HCT116 (cell line): ENCODE measurements around the gene PRPS1L1. TPM values are rescaled to one million over a fixed set of nuclear protein-coding genes. Genes with fewer than 3 reads are reported as not detected.

Experiments used
- ATAC-seq: fragments of 200-7000 bp; cut with Tn5 transposase; 2 replicates; pipeline ENCODE4 v1.9.1; 2020; ENCODE audit warnings: mild to moderate bottlenecking, moderate library complexity
- BruUV-seq: library from RNA; stranded (reverse); fragments of 400-500 nt; replicated peaks from 2 replicates; lab custom pipeline; 2021; lab: Mats Ljungman, UMichigan
- CTCF ChIA-PET: fragments of 300-600 bp; sonication (Branson Sonifier 250); formaldehyde crosslinking; loops from one replicate; lab custom pipeline; 2021; ENCODE audit warnings: antibody characterized with exemption; lab: Charles Lee
- POLR2A ChIA-PET: fragments of 300-600, 350-600 bp; sonication (Branson Sonifier 250); formaldehyde crosslinking; loops from one replicate; lab custom pipeline; 2021; ENCODE audit warnings: antibody characterized with exemption; lab: Charles Lee
- RAD21 ChIA-PET, 2 experiments: fragments of 300-600 bp; sonication (Branson Sonifier 250); formaldehyde crosslinking; loops; one replicate each; lab custom pipeline; 2023; ENCODE audit warnings: low total read pairs in 2 of 2; ENCODE audit not compliant: uncharacterized antibody in 2 of 2, unreplicated experiment in 2 of 2, low non-redundant PET in 1 of 2; lab: Charles Lee
- DNase-seq: peaks from one replicate; pipeline ENCODE4 v3.0.0-alpha.2; 2010; ENCODE audit warnings: low read depth, low spot score
- H2AFZ ChIP-seq: fragments of 200-600 bp; shearing (Covaris generic), sonication (generic); 2 replicates; pipeline ENCODE4 v1.6.1; 2017; ENCODE audit warnings: low read depth, mixed run types, mixed read lengths, antibody characterized with exemption, low read length; ENCODE audit not compliant: poor library complexity, severe bottlenecking
- H3K27ac ChIP-seq: 2 replicates; pipeline ENCODE4 v1.5.1; 2012; ENCODE audit warnings: low read depth, low read length
- H3K27me3 ChIP-seq: fragments of 200-600 bp; sonication (generic); 2 replicates; pipeline ENCODE4 v1.6.1; 2016; ENCODE audit warnings: mixed run types, low read length, mixed read lengths; ENCODE audit not compliant: insufficient read depth
- H3K36me3 ChIP-seq, 2 experiments: fragments of 200-500 bp in 1 of 2; fragments of 200-600 bp in 1 of 2; sonication (Bioruptor generic) in 1 of 2; sonication (generic) in 1 of 2; 2 replicates each; pipeline versions ENCODE4 v1.5.1 to v1.6.1; 2014 to 2016; ENCODE audit warnings: low read length in 2 of 2, inconsistent platforms in 1 of 2, mixed read lengths in 1 of 2, mixed run types in 1 of 2; ENCODE audit not compliant: insufficient read depth in 2 of 2, control insufficient read depth in 1 of 2
- H3K4me1 ChIP-seq, 2 experiments: fragments of 200-600 bp in 1 of 2; sonication (generic) in 1 of 2; 2 replicates each; pipeline versions ENCODE4 v1.5.1 to v1.6.1; 2012 to 2017; ENCODE audit warnings: low read length in 2 of 2, inconsistent platforms in 1 of 2, mild to moderate bottlenecking in 1 of 2, mixed read lengths in 1 of 2, mixed run types in 1 of 2, moderate library complexity in 1 of 2; ENCODE audit not compliant: insufficient read depth in 2 of 2, control insufficient read depth in 1 of 2
- H3K4me2 ChIP-seq: fragments of 200-600 bp; sonication (generic); 2 replicates; pipeline ENCODE4 v1.6.1; 2017; ENCODE audit warnings: mixed run types, low read length, mixed read lengths
- H3K4me3 ChIP-seq, 2 experiments: fragments of 200-600 bp in 1 of 2; sonication (generic) in 1 of 2; replicated peaks in 1 of 2; 2 replicates each; pipeline ENCODE4 v1.5.1; 2011 to 2016; ENCODE audit warnings: low read length in 2 of 2, control low read depth in 1 of 2, low read depth in 1 of 2, mild to moderate bottlenecking in 1 of 2, mixed read lengths in 1 of 2, mixed run types in 1 of 2
- H3K79me2 ChIP-seq: fragments of 200-600 bp; sonication (generic); 2 replicates; pipeline ENCODE4 v1.6.1; 2017; ENCODE audit warnings: mild to moderate bottlenecking, mixed run types, low read length, moderate library complexity, mixed read lengths; ENCODE audit not compliant: insufficient read depth
- H3K9ac ChIP-seq: fragments of 200-600 bp; sonication (generic); 2 replicates; pipeline ENCODE4 v1.6.1; 2016; ENCODE audit warnings: low read length, mixed read lengths
- H3K9me2 ChIP-seq: fragments of 200-600 bp; sonication (generic), shearing (Covaris generic); 2 replicates; pipeline ENCODE4 v1.6.1; 2017; ENCODE audit warnings: mixed run types, mild to moderate bottlenecking, moderate library complexity; ENCODE audit not compliant: insufficient read depth
- H3K9me3 ChIP-seq, 2 experiments: fragments of 200-500 bp in 1 of 2; fragments of 200-600 bp in 1 of 2; sonication (Bioruptor generic) in 1 of 2; sonication (generic) in 1 of 2; 2 replicates each; pipeline ENCODE4 v1.6.1; 2014 to 2017; ENCODE audit warnings: low read length in 2 of 2, mixed read lengths in 2 of 2, inconsistent platforms in 1 of 2, low read depth in 1 of 2, mild to moderate bottlenecking in 1 of 2, mixed run types in 1 of 2, moderate library complexity in 1 of 2; ENCODE audit not compliant: control insufficient read depth in 1 of 2, insufficient read depth in 1 of 2
- H4K20me1 ChIP-seq: fragments of 200-600 bp; sonication (generic), shearing (Covaris generic); 2 replicates; pipeline ENCODE4 v1.6.1; 2017; ENCODE audit warnings: mixed run types, mild to moderate bottlenecking, moderate library complexity; ENCODE audit not compliant: insufficient read depth
- CBX3 ChIP-seq: IDR thresholded peaks from 2 replicates; pipeline ENCODE4 v1.6.1; 2012; ENCODE audit warnings: low read depth
- CEBPB ChIP-seq: IDR thresholded peaks from 2 replicates; pipeline ENCODE4 v1.6.1; 2012; ENCODE audit warnings: low read depth
- EGR1 ChIP-seq: IDR thresholded peaks from 2 replicates; pipeline ENCODE4 v1.6.1; 2012; ENCODE audit warnings: low read depth
- ELF1 ChIP-seq: IDR thresholded peaks from 2 replicates; pipeline ENCODE4 v1.6.1; 2012; ENCODE audit warnings: low read depth, borderline replicate concordance
- EZH2 ChIP-seq: fragments of 200-600 bp; sonication (generic); IDR thresholded peaks from 2 replicates; pipeline ENCODE4 v1.6.1; 2017; ENCODE audit warnings: antibody characterized with exemption, mixed run types
- JUND ChIP-seq: IDR thresholded peaks from 2 replicates; pipeline ENCODE4 v1.6.1; 2012
- POLR2A ChIP-seq: IDR thresholded peaks from 2 replicates; pipeline ENCODE4 v1.7.0; 2011; ENCODE audit warnings: borderline replicate concordance; ENCODE audit not compliant: insufficient read depth, insufficient read length; ENCODE audit errors: extremely low read depth
- POLR2AphosphoS5 ChIP-seq: IDR thresholded peaks from 2 replicates; pipeline ENCODE4 v1.6.1; 2011; ENCODE audit warnings: mild to moderate bottlenecking, low read depth, low read length, moderate library complexity
- SIN3A ChIP-seq: IDR thresholded peaks from 2 replicates; pipeline ENCODE4 v1.6.1; 2012; ENCODE audit warnings: low read depth
- YY1 ChIP-seq: IDR thresholded peaks from 2 replicates; pipeline ENCODE4 v1.6.1; 2011; ENCODE audit warnings: low read length, low read depth, moderate library complexity, mild to moderate bottlenecking; ENCODE audit not compliant: insufficient replicate concordance; ENCODE audit errors: extremely low read depth
- ZFX ChIP-seq: fragments of 450-650 bp; IDR thresholded peaks from 2 replicates; pipeline ENCODE4 v1.6.1; 2017
- ZNF274 ChIP-seq: fragments of 200-500 bp; sonication (Bioruptor generic); IDR thresholded peaks from 2 replicates; pipeline ENCODE4 v1.6.1; 2014; ENCODE audit warnings: mild to moderate bottlenecking, low read depth, low read length, inconsistent platforms
- intact Hi-C: fragments of 100-400 bp; cut with micrococcal nuclease; formaldehyde crosslinking; loops from 2 replicates; pipeline ENCODE4 v1.10.0; 2022
- total RNA-seq: library from RNA; stranded (reverse); gene quantifications from one replicate; pipeline ENCODE4 v1.2.1, GENCODE V29; 2021; ENCODE audit not compliant: unreplicated experiment
- TF ChIP-seq, protein P1 (sequence below): IDR thresholded peaks from 2 replicates; pipeline ENCODE4 v1.6.1; 2012; ENCODE audit warnings: low read depth
- TF ChIP-seq, protein P2 (sequence below): IDR thresholded peaks from 2 replicates; pipeline ENCODE4 v1.6.1; 2011; ENCODE audit warnings: mild to moderate bottlenecking, low read length, moderate library complexity; ENCODE audit not compliant: insufficient replicate concordance; ENCODE audit errors: extremely low read depth
- TF ChIP-seq, protein P3 (sequence below), 3 experiments: fragments of 200-600 bp in 1 of 3; sonication (generic) in 1 of 3; IDR thresholded peaks in 2 of 3; conservative IDR thresholded peaks in 1 of 3; 2 replicates each; pipeline ENCODE4 v1.5.1; 2012 to 2017; ENCODE audit warnings: low read depth in 2 of 3, low read length in 2 of 3, antibody characterized with exemption in 1 of 3, borderline replicate concordance in 1 of 3, control low read depth in 1 of 3, mild to moderate bottlenecking in 1 of 3, mixed read lengths in 1 of 3, mixed run types in 1 of 3, moderate library complexity in 1 of 3; ENCODE audit not compliant: insufficient read depth in 1 of 3
- TF ChIP-seq, protein P4 (sequence below): IDR thresholded peaks from 2 replicates; pipeline ENCODE4 v1.6.1; 2012

Gene PRPS1L1
- total RNA-seq, 1 experiment from 2014 or later, result not detected

DNA sequence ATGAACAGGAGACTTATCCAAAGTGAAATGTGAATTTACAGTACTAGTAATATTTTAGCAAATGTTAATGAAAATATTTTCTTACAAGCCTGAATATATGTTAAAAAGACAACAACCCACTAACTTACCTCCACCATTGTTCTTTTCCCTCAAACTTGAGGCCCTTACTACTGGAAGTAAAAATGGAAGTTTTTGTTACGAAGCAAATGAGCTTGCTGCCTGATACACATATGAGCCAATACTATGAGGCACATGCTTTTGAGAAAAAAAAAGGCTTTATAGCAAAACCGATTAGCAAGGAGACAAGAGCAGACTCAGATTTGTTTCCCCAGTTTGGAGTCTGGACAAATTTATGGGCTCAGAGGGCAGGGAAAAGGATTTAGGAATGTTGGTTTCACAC is 29.0 kb downstream of the PRPS1L1 start:
- H4K20me1 ChIP-seq, result no peaks in the 10 kb centered on the region
- H3K9me2 ChIP-seq, result no peaks in the 10 kb centered on the region
- DNase-seq, result no peak
- no peak overlapping the region for H3K27ac ChIP-seq
- no peaks in the 10 kb centered on the region for H3K79me2 ChIP-seq
- H3K9me3 ChIP-seq, result peaks cover 0 to 5% of the 10 kb centered on the region in 2 experiments; a peak in 1 of 4 replicates
- POLR2A ChIA-PET, result no interaction called here
- intact Hi-C loops, result no loop called here
- H3K27me3 ChIP-seq, result no peaks in the 10 kb centered on the region
- no peak overlapping the region for H3K4me2 ChIP-seq
- TF ChIP-seq, protein P1, sequence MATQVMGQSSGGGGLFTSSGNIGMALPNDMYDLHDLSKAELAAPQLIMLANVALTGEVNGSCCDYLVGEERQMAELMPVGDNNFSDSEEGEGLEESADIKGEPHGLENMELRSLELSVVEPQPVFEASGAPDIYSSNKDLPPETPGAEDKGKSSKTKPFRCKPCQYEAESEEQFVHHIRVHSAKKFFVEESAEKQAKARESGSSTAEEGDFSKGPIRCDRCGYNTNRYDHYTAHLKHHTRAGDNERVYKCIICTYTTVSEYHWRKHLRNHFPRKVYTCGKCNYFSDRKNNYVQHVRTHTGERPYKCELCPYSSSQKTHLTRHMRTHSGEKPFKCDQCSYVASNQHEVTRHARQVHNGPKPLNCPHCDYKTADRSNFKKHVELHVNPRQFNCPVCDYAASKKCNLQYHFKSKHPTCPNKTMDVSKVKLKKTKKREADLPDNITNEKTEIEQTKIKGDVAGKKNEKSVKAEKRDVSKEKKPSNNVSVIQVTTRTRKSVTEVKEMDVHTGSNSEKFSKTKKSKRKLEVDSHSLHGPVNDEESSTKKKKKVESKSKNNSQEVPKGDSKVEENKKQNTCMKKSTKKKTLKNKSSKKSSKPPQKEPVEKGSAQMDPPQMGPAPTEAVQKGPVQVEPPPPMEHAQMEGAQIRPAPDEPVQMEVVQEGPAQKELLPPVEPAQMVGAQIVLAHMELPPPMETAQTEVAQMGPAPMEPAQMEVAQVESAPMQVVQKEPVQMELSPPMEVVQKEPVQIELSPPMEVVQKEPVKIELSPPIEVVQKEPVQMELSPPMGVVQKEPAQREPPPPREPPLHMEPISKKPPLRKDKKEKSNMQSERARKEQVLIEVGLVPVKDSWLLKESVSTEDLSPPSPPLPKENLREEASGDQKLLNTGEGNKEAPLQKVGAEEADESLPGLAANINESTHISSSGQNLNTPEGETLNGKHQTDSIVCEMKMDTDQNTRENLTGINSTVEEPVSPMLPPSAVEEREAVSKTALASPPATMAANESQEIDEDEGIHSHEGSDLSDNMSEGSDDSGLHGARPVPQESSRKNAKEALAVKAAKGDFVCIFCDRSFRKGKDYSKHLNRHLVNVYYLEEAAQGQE, result no peak
- TF ChIP-seq, protein P2, sequence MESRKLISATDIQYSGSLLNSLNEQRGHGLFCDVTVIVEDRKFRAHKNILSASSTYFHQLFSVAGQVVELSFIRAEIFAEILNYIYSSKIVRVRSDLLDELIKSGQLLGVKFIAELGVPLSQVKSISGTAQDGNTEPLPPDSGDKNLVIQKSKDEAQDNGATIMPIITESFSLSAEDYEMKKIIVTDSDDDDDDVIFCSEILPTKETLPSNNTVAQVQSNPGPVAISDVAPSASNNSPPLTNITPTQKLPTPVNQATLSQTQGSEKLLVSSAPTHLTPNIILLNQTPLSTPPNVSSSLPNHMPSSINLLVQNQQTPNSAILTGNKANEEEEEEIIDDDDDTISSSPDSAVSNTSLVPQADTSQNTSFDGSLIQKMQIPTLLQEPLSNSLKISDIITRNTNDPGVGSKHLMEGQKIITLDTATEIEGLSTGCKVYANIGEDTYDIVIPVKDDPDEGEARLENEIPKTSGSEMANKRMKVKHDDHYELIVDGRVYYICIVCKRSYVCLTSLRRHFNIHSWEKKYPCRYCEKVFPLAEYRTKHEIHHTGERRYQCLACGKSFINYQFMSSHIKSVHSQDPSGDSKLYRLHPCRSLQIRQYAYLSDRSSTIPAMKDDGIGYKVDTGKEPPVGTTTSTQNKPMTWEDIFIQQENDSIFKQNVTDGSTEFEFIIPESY, result no peak
- TF ChIP-seq ZNF274, result no peak
- no peak for TF ChIP-seq EGR1
- TF ChIP-seq, protein P3, sequence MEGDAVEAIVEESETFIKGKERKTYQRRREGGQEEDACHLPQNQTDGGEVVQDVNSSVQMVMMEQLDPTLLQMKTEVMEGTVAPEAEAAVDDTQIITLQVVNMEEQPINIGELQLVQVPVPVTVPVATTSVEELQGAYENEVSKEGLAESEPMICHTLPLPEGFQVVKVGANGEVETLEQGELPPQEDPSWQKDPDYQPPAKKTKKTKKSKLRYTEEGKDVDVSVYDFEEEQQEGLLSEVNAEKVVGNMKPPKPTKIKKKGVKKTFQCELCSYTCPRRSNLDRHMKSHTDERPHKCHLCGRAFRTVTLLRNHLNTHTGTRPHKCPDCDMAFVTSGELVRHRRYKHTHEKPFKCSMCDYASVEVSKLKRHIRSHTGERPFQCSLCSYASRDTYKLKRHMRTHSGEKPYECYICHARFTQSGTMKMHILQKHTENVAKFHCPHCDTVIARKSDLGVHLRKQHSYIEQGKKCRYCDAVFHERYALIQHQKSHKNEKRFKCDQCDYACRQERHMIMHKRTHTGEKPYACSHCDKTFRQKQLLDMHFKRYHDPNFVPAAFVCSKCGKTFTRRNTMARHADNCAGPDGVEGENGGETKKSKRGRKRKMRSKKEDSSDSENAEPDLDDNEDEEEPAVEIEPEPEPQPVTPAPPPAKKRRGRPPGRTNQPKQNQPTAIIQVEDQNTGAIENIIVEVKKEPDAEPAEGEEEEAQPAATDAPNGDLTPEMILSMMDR (IDR thresholded peaks at IDR 0.05 in 2 of 3, conservative IDR thresholded peaks at IDR 0.05 in 1 of 3; ENCODE audit: borderline replicate concordance in 1 of 3, insufficient read depth in 1 of 3, low read depth in 2 of 3, low read length in 2 of 3), result no peak
- TF ChIP-seq SIN3A, result no peak
- TF ChIP-seq JUND, result no peak
- no peak for TF ChIP-seq ELF1
- no peak for TF ChIP-seq POLR2A
- no peak for TF ChIP-seq CBX3
- TF ChIP-seq, protein P4, sequence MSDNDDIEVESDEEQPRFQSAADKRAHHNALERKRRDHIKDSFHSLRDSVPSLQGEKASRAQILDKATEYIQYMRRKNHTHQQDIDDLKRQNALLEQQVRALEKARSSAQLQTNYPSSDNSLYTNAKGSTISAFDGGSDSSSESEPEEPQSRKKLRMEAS, result no peak
- no peak for TF ChIP-seq YY1
- TF ChIP-seq ZFX, result no peak
- no peak for TF ChIP-seq POLR2AphosphoS5
- no peak for TF ChIP-seq EZH2
- no peak for TF ChIP-seq CEBPB
- no peak for ATAC-seq
- H3K9ac ChIP-seq, result no peak overlapping the region
- no peaks in the 10 kb centered on the region for H3K36me3 ChIP-seq
- no peak overlapping the region for H2AFZ ChIP-seq
- H3K4me1 ChIP-seq, result no peaks in the 10 kb centered on the region
- H3K4me3 ChIP-seq, result no peak overlapping the region
- CTCF ChIA-PET, result no interaction called here
- RAD21 ChIA-PET, result no interaction called here
- no TSS peak for BruUV-seq
